VCaP (cell line): ENCODE results near the gene NTN1.

Experiments used
- H3K27ac ChIP-seq: fragments of 450-650 bp; 2 replicates; pipeline ENCODE4 v1.5.1; 2017
- TF ChIP-seq, protein P1 (sequence below): fragments of 450-650 bp; conservative IDR thresholded peaks from 2 replicates; pipeline ENCODE4 v1.5.1; 2017; ENCODE audit warnings: mild to moderate bottlenecking, moderate library complexity

The NTN1 gene

GRCh38 chr17:9002227-9002605 is 19.1 kb upstream of the NTN1 start:
- H3K27ac ChIP-seq: no peak overlapping the region
- TF ChIP-seq, protein P1, sequence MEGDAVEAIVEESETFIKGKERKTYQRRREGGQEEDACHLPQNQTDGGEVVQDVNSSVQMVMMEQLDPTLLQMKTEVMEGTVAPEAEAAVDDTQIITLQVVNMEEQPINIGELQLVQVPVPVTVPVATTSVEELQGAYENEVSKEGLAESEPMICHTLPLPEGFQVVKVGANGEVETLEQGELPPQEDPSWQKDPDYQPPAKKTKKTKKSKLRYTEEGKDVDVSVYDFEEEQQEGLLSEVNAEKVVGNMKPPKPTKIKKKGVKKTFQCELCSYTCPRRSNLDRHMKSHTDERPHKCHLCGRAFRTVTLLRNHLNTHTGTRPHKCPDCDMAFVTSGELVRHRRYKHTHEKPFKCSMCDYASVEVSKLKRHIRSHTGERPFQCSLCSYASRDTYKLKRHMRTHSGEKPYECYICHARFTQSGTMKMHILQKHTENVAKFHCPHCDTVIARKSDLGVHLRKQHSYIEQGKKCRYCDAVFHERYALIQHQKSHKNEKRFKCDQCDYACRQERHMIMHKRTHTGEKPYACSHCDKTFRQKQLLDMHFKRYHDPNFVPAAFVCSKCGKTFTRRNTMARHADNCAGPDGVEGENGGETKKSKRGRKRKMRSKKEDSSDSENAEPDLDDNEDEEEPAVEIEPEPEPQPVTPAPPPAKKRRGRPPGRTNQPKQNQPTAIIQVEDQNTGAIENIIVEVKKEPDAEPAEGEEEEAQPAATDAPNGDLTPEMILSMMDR: no peak

DNA sequence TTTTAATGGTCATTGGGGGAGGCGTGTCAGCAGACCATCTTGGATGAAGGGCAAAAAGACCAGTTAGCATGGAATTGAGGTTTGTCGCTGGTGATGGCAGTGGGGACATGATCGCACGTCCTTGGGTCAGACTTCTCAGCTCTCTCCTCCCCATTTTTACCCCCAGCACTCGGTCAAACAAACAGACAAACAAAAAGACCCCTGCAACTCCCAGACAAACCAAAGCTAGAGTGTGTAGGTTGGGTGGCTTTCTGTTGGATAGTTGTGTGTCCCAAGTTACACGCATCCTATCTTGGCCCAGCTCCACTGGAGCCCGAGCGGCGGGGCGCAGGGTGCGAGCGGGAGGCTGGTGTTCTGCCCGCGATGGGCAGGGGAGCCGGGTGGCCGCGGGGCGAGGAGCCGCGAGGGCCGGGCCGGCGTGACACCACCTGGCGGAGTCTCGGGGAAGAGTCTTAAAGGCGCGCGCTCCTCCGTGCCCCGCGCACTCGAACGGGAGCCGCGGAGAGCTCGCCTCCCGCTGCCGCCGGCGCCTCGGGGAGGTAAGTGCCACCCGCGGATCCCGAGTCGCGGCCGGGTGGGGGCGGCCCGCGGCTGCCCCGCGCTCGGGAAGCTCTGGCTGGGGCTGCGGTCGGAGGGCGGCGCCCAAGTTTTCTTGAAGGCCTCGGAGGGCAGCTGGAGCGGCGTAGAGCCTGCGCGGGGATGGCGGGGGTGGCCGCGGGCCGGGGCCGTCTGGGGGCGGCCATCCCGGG is 18.5 kb upstream of the NTN1 start:
- H3K27ac ChIP-seq: no peak overlapping the region

GRCh38 chr17:9003355-9004131 is 17.8 kb upstream of the NTN1 start:
- H3K27ac ChIP-seq: no peak overlapping the region
- TF ChIP-seq, protein P1: no peak

More for the DNA sequence above, 18.5 kb upstream of the NTN1 start:
- TF ChIP-seq, protein P1: no peak

- no peak overlapping the region for H3K27ac ChIP-seq
These were observed 17.0 kb upstream of the NTN1 start for GRCh38 chr17:9004132-9004960.

DNA sequence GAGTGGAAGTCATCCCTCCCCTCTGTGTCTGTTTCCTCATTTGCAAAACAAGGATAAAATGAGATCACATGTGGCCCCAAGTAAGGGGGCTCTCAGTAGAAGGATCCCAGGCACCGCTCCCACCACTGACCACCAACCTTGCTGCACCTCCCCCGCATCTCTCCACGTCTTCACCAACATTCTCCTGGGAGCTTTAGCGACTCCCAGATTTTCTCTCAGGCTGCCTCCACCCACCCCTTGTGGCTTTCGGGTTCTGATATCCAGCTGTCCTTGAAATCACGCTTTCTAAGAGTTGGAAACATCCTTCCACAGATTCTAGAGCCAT is 16.4 kb upstream of the NTN1 start:
- TF ChIP-seq, protein P1: no peak

More at GRCh38 chr17:9004132-9004960, 17.0 kb upstream of the NTN1 start:
- TF ChIP-seq, protein P1: no peak

GRCh38 chr17:9006175-9006767 is 15.0 kb upstream of the NTN1 start:
- TF ChIP-seq, protein P1: no peak
- H3K27ac ChIP-seq: no peak overlapping the region

More for the DNA sequence above, 16.4 kb upstream of the NTN1 start:
- no peak overlapping the region for H3K27ac ChIP-seq
